Transverse colon (tissue), 4 donors: Measurements from ENCODE around the gene SYT17. TPM values are rescaled to one million over a fixed set of nuclear protein-coding genes. Genes with fewer than 3 reads are reported as not detected.

Experiments
- DNase-seq: peaks from one replicate; pipeline ENCODE4 v3.0.0-alpha.2; 2019
- H3K27ac ChIP-seq, 4 donors: fragments of 200-600 bp; sonication (generic); 2 replicates each; pipeline ENCODE4 v1.5.1; 2016 to 2018; ENCODE audit warnings: inconsistent platforms in 4 of 4
- H3K27me3 ChIP-seq: fragments of 200-600 bp; sonication (generic); 2 replicates; pipeline ENCODE4 v1.5.1; 2017; ENCODE audit warnings: inconsistent platforms
- H3K36me3 ChIP-seq, 4 donors: fragments of 200-600 bp; sonication (generic); 2 replicates each; pipeline ENCODE4 v1.5.1; 2017 to 2019; ENCODE audit warnings: inconsistent platforms in 4 of 4
- H3K4me1 ChIP-seq, 4 donors: fragments of 200-600 bp; sonication (generic); 2 replicates each; pipeline ENCODE4 v1.5.1; 2017 to 2020; ENCODE audit warnings: inconsistent platforms in 4 of 4
- H3K4me3 ChIP-seq, 4 donors: fragments of 200-600 bp; sonication (generic); 1 replicate in 1 of 4; 2 replicates in 3 of 4; pipeline versions ENCODE4 v1.5.1 to v1.6.1; 2017 to 2019; ENCODE audit warnings: inconsistent platforms in 4 of 4
- H3K9me3 ChIP-seq, 2 donors: fragments of 200-600 bp; sonication (generic); 2 replicates each; pipeline ENCODE4 v1.5.1; 2017 to 2019; ENCODE audit warnings: inconsistent platforms in 2 of 2
- EP300 ChIP-seq: sonication (generic); formaldehyde crosslinking; IDR thresholded peaks from one replicate; pipeline ENCODE4 v1.6.1; 2017; ENCODE audit warnings: antibody characterized with exemption, low read depth
- POLR2A ChIP-seq: fragments of 450-650 bp; IDR thresholded peaks from one replicate; pipeline ENCODE4 v1.6.1; 2016; ENCODE audit warnings: antibody characterized with exemption, mild to moderate bottlenecking, moderate library complexity
- POLR2AphosphoS5 ChIP-seq, 3 donors: sonication (generic); formaldehyde crosslinking; IDR thresholded peaks; one replicate each; pipeline ENCODE4 v1.6.1; 2016; ENCODE audit warnings: antibody characterized with exemption in 3 of 3
- WGBS, 2 donors: methylation state at CpG; one replicate each; pipeline ENCODE4 v1.1.5; 2018; ENCODE audit warnings: low coverage in 1 of 2; 5-methylcytosine and 5-hydroxymethylcytosine counted together
- in situ Hi-C, 4 donors: fragments of 200-750 bp; cut with MboI; loops; one replicate each; pipeline versions ENCODE4 v1.15.0 to v1.15.1; 2017; ENCODE audit warnings: low sequenced_read_pairs in 3 of 4, low pct_ligation_motif_present in 1 of 4, low pct_unique_long_range_greater_than_20kb in 1 of 4
- intact Hi-C: fragments of 100-400 bp; cut with DNase I; formaldehyde crosslinking; loops from one replicate; pipeline ENCODE4 v1.15.1; 2023; ENCODE audit warnings: low total_unique reads
- total RNA-seq, 4 donors: library from RNA; depleted of rRNA; stranded (reverse); fragments of >200 nt; gene quantifications; one replicate each; pipeline ENCODE4 v1.1.0, GENCODE V29; 2016
- TF ChIP-seq, protein P1 (sequence below), 5 experiments: fragments of 200-600 bp in 3 of 5; fragments of 450-650 bp in 2 of 5; sonication (generic) in 3 of 5; IDR thresholded peaks; 1 replicate in 2 of 5; 2 replicates in 3 of 5; pipeline ENCODE4 v1.5.1; 2016 to 2017; ENCODE audit warnings: antibody characterized with exemption in 5 of 5, inconsistent platforms in 3 of 5, mild to moderate bottlenecking in 2 of 5, moderate library complexity in 1 of 5

Gene SYT17
- total RNA-seq, 4 donors from 2014 or later: 9.1 to 51.7 (median 19.1) TPM

DNA sequence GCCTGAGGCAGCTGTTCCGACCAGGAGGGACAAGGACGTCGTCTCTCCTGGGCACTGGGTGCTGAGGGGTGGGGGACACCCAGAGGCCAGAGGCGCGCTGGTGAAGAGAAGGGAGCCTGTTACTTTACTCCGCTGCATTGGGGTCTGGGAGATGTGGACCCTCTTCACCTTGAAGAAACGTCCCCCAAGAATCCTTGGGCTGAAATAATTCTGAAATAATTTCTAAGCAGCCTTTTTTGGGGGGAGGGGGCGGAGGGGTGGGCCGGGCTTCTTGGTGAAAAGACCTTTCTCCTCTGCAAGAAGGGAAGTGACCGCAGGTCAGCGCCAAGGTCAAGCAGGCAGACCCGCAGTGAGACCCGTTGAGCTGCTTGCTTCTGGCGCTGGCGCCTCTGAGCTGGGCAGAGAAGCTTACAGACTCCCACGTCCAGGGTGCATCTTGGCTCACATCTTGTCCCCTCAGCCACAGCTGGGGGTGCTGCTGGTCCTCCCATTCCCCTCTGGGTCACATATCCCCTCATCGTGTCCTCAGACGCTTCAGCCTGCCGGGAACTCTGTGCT lies 1.1 kb downstream of the SYT17 start:
- H3K27me3 ChIP-seq: peaks cover 16% of the 10 kb centered on the region
- H3K9me3 ChIP-seq: no peaks in the 10 kb centered on the region
- peak overlapping the region in 3 of 4 donors; percentile 40 to 57 (median 57) for H3K4me3 ChIP-seq
- no peak for DNase-seq
- in situ Hi-C loops: no loop called here
- H3K27ac ChIP-seq: peak overlapping the region in 2 of 4 donors; percentile 68 to 78
- intact Hi-C loops: no loop called here
- TF ChIP-seq, protein P1, sequence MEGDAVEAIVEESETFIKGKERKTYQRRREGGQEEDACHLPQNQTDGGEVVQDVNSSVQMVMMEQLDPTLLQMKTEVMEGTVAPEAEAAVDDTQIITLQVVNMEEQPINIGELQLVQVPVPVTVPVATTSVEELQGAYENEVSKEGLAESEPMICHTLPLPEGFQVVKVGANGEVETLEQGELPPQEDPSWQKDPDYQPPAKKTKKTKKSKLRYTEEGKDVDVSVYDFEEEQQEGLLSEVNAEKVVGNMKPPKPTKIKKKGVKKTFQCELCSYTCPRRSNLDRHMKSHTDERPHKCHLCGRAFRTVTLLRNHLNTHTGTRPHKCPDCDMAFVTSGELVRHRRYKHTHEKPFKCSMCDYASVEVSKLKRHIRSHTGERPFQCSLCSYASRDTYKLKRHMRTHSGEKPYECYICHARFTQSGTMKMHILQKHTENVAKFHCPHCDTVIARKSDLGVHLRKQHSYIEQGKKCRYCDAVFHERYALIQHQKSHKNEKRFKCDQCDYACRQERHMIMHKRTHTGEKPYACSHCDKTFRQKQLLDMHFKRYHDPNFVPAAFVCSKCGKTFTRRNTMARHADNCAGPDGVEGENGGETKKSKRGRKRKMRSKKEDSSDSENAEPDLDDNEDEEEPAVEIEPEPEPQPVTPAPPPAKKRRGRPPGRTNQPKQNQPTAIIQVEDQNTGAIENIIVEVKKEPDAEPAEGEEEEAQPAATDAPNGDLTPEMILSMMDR (IDR thresholded peaks at IDR 0.05): no peak
- TF ChIP-seq EP300 (no peak), POLR2AphosphoS5 (IDR thresholded peaks at IDR 0.05) (no peak), POLR2A (no peak)
- H3K4me1 ChIP-seq: peaks cover 0 to 23% (median 21%) of the 10 kb centered on the region in 4 donors
- no peaks in the 10 kb centered on the region for H3K36me3 ChIP-seq
- WGBS, 2 donors: 4 to 24% methylated on average over 10 to 19 of the region's 19 CpGs

DNA sequence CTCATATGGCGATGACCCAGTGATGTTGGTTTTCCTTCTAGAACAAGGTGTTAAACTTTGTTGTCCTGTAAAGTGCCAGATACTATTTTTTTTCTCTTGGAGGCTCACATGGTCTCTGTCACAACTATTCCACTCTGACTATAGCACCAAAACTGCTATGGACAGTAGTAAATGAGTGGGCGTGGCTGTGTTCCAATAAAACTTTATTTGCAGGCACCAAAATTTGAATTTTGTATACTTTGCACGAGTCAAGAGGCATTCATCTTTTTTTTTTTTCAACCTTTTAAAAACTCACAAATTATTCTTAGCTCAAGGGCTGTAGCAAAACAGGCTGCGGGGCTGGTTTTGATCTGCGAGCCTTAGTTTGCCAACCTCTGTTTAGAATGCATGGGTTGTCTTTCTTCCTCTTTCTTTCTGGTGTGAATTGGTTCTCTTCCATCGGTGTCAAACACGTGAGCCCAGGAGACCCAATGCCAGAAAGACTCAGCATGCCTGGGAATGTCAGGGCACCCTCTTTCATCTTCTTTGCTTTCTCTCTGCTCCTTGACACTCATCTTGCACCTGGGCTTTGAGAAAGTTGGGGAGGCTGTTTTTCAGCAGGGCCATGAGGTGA lies 2.1 kb downstream of the SYT17 start:
- Histone ChIP-seq H3K4me1 (peaks cover 0 to 23% (median 21%) of the 10 kb centered on the region in 4 donors), H3K4me3 (no peak overlapping the region), H3K36me3 (no peaks in the 10 kb centered on the region), H3K27me3 (peaks cover 16% of the 10 kb centered on the region), H3K9me3 (no peaks in the 10 kb centered on the region), H3K27ac (no peak overlapping the region)
- TF ChIP-seq, protein P1 (IDR thresholded peaks at IDR 0.05): no peak
- TF ChIP-seq POLR2A (no peak), EP300 (no peak), POLR2AphosphoS5 (IDR thresholded peaks at IDR 0.05) (no peak)
- DNase-seq: no peak
- in situ Hi-C loops: loop anchor here in 3 of 4 donors (5.0 to 10.0 kb wide), 3 partner anchors 78 to 205 kb away; no protein-coding TSS in a partner anchor
- WGBS, 2 donors: 69 to 77% methylated on average over 5 to 7 of the region's 7 CpGs
- intact Hi-C loops: no loop called here

DNA sequence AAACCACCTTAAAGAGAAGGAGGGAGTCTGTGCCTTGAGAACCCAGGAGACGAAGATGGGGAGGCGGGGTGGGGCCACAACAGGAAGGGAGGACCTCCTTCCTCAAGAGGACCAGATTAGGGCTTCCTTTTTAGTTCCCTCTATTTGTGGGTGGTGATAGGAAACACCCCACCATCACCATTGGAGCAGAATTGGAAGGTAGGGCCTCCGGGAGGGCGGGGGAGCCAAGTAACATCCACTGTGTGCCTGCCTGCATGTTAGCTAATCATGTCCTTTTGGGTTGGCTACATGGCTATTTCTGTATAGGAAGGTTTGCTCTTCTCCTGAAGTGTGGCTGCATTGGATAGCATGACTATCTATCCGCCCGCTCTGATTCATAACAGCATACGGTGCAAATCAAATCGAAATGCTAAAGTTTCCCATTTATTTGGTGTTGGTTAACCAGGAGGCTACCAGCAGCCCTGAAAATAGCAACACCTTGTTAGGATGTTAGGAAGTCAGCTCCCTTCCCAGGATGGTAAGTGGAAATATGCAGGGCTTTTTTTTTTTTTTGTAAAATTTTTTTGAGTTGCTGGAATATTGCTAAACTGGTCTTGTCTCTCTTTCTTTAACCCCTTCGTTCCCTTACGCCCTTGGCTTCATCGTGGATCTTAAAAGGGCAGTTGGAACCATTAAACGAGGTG lies 4.2 kb downstream of the SYT17 start:
- Histone ChIP-seq H3K36me3 (no peaks in the 10 kb centered on the region), H3K27ac (no peak overlapping the region), H3K4me1 (peaks cover 0 to 22% (median 20%) of the 10 kb centered on the region in 4 donors), H3K9me3 (no peaks in the 10 kb centered on the region), H3K4me3 (no peak overlapping the region), H3K27me3 (peaks cover 16% of the 10 kb centered on the region)
- in situ Hi-C loops: loop anchor here in 3 of 4 donors (5.0 to 10.0 kb wide), 3 partner anchors 80 to 203 kb away; no protein-coding TSS in a partner anchor
- 83 to 86% methylated on average over 6 to 12 of the region's 12 CpGs for WGBS, 2 donors
- intact Hi-C loops: no loop called here
- TF ChIP-seq EP300 (no peak), POLR2AphosphoS5 (IDR thresholded peaks at IDR 0.05) (no peak), POLR2A (no peak)
- TF ChIP-seq, protein P1 (IDR thresholded peaks at IDR 0.05): no peak
- DNase-seq: no peak

DNA sequence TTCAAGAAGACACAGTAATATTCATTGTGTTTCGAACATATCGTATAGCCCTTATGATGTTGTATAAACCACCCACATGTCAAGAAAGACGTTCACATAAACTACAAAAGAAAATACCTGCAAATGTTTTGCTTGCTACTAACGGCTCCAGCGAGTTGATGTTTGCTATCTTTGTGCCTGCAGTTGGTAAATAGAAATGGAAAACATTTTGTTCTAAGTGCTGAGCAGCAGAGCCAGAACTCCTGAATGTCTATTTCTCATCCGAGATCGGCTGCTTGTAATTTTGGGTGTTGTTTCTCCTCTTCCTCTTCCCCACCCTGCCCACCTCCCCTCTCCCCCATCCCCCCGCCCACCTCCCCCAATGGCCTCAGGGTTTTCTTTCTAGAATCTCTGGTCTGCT lies 5.0 kb downstream of the SYT17 start:
- no peak for TF ChIP-seq POLR2AphosphoS5 (IDR thresholded peaks at IDR 0.05)
- TF ChIP-seq POLR2A: no peak
- TF ChIP-seq, protein P1 (IDR thresholded peaks at IDR 0.05): no peak
- no peak for TF ChIP-seq EP300
- H3K27me3 ChIP-seq: peaks cover 13% of the 10 kb centered on the region
- in situ Hi-C loops (loop anchor here in 3 of 4 donors (5.0 to 10.0 kb wide), 3 partner anchors 81 to 202 kb away; no protein-coding TSS in a partner anchor), intact Hi-C loops (no loop called here)
- H3K36me3 ChIP-seq: no peaks in the 10 kb centered on the region
- WGBS, 2 donors: 65 to 70% methylated on average over 5 to 8 of the region's 8 CpGs
- H3K9me3 ChIP-seq: no peaks in the 10 kb centered on the region
- H3K4me1 ChIP-seq: peaks cover 0 to 15% (median 12%) of the 10 kb centered on the region in 4 donors
- DNase-seq: no peak
- H3K4me3 ChIP-seq: no peak overlapping the region
- H3K27ac ChIP-seq: no peak overlapping the region
